Mesendoderm (in vitro differentiated cells): ENCODE results near the gene CRYBA2.

ENCODE experiments used
- DNase-seq: peaks from one replicate; pipeline ENCODE4 v3.0.0; 2013
- H2AK5ac ChIP-seq: 2 replicates; pipeline ENCODE4 v1.6.1; 2013; ENCODE audit warnings: low read length, inconsistent platforms
- H2BK120ac ChIP-seq: 2 replicates; pipeline ENCODE4 v1.6.1; 2013; ENCODE audit warnings: low read depth, mild to moderate bottlenecking, low read length, moderate library complexity, mixed read lengths
- H2BK15ac ChIP-seq: replicated peaks from 2 replicates; pipeline ENCODE4 v1.6.1; 2013; ENCODE audit warnings: low read depth, mild to moderate bottlenecking, moderate library complexity
- H2BK5ac ChIP-seq: 2 replicates; pipeline ENCODE4 v1.6.1; 2013; ENCODE audit warnings: low read length, inconsistent platforms
- H3K18ac ChIP-seq: 2 replicates; pipeline ENCODE4 v1.6.1; 2013; ENCODE audit warnings: mild to moderate bottlenecking, low read length, mixed read lengths
- H3K23ac ChIP-seq: one replicate; pipeline ENCODE4 v1.6.1; 2013; ENCODE audit warnings: low read length
- H3K27ac ChIP-seq: 2 replicates; pipeline ENCODE4 v1.5.1; 2013; ENCODE audit warnings: low read depth, mild to moderate bottlenecking, inconsistent platforms, low read length, moderate library complexity
- H3K27me3 ChIP-seq: 2 replicates; pipeline ENCODE4 v1.6.1; 2013; ENCODE audit warnings: low read length, control low read depth, mild to moderate bottlenecking, inconsistent platforms; ENCODE audit not compliant: insufficient read depth, poor library complexity
- H3K36me3 ChIP-seq: 2 replicates; pipeline ENCODE4 v1.6.1; 2013; ENCODE audit warnings: low read length, inconsistent platforms; ENCODE audit not compliant: control insufficient read depth, insufficient read depth
- H3K4ac ChIP-seq: one replicate; pipeline ENCODE4 v1.6.1; 2013; ENCODE audit warnings: low read depth, mild to moderate bottlenecking, low read length, moderate library complexity
- H3K4me1 ChIP-seq: 2 replicates; pipeline ENCODE4 v1.6.1; 2013; ENCODE audit warnings: low read depth, low read length, inconsistent platforms; ENCODE audit not compliant: control insufficient read depth
- H3K4me2 ChIP-seq: 2 replicates; pipeline ENCODE4 v1.6.1; 2013; ENCODE audit warnings: low read length
- H3K4me3 ChIP-seq: 2 replicates; pipeline ENCODE4 v1.5.1; 2013; ENCODE audit warnings: mild to moderate bottlenecking, low read length
- H3K56ac ChIP-seq: one replicate; pipeline ENCODE4 v1.6.1; 2013; ENCODE audit warnings: low read length
- H3K79me1 ChIP-seq: 2 replicates; pipeline ENCODE4 v1.6.1; 2013; ENCODE audit warnings: low read length, inconsistent platforms
- H3K79me2 ChIP-seq: 2 replicates; pipeline ENCODE4 v1.6.1; 2013; ENCODE audit warnings: mild to moderate bottlenecking, low read length; ENCODE audit not compliant: control insufficient read depth, insufficient read depth
- H3K9ac ChIP-seq: 2 replicates; pipeline ENCODE4 v1.6.1; 2013; ENCODE audit warnings: low read length, inconsistent platforms
- H4K5ac ChIP-seq: one replicate; pipeline ENCODE4 v1.6.1; 2013; ENCODE audit warnings: low read length
- H4K8ac ChIP-seq: one replicate; pipeline ENCODE4 v1.6.1; 2013; ENCODE audit warnings: low read depth, mild to moderate bottlenecking, control low read depth, low read length, moderate library complexity
- WGBS: extraction: QIAGEN DNeasy Blood & Tissue Kit; methylation state at CpG from one replicate; pipeline ENCODE4 v1.1.7; 2013; ENCODE audit warnings: low lambda C conversion rate, missing lambda C conversion rate; ENCODE audit not compliant: insufficient coverage; ENCODE audit errors: extremely low coverage; 5-methylcytosine and 5-hydroxymethylcytosine counted together

CRYBA2 gene

GRCh38 chr2:218975060-218975777 lies 18.0 kb downstream of the CRYBA2 start:
- WGBS: no CpG with 5 or more reads among the region's 4 CpGs
- Histone ChIP-seq H3K27ac (no peak overlapping the region), H3K36me3 (no peaks in the 10 kb centered on the region), H3K4me2 (no peak overlapping the region), H2AK5ac (no peak overlapping the region), H3K9ac (no peak overlapping the region), H3K23ac (no peak overlapping the region), H4K5ac (no peak overlapping the region), H2BK5ac (no peak overlapping the region), H3K79me1 (no peaks in the 10 kb centered on the region), H3K18ac (no peak overlapping the region), H3K4ac (no peak overlapping the region), H3K56ac (no peak overlapping the region), H2BK15ac (no peak overlapping the region), H3K4me1 (no peaks in the 10 kb centered on the region), H4K8ac (no peak overlapping the region), H3K79me2 (no peaks in the 10 kb centered on the region), H3K27me3 (peaks cover 5% of the 10 kb centered on the region), H3K4me3 (no peak overlapping the region), H2BK120ac (no peak overlapping the region)
- DNase-seq: no peak

DNA sequence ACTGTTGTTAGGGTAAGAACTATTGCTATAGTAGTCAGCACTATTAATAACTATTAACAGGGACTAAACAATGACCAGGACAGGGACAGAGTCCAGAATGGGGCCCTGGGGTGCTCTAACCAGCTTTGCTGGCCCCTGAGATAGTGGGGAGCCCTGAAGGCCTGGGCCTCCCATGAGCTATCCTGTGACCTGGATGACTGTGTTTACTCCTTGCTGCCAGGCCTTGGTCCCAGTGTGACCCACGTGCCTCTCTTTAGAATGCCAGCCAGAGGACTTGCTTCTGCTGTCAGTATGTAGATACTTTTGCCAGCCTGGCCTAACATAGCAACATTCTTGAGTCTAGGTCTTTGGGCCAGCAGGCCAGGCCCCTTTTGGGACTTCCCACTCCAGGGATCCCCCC lies 22.3 kb downstream of the CRYBA2 start:
- Histone ChIP-seq H3K9ac (no peak overlapping the region), H3K4me3 (no peak overlapping the region), H4K8ac (no peak overlapping the region), H3K18ac (no peak overlapping the region), H3K4me1 (no peaks in the 10 kb centered on the region), H3K79me2 (no peaks in the 10 kb centered on the region), H2AK5ac (no peak overlapping the region), H2BK15ac (no peak overlapping the region), H3K27ac (no peak overlapping the region), H4K5ac (no peak overlapping the region), H3K23ac (no peak overlapping the region), H3K79me1 (no peaks in the 10 kb centered on the region), H2BK5ac (no peak overlapping the region), H3K27me3 (peaks cover under 1% of the 10 kb centered on the region), H3K56ac (no peak overlapping the region), H2BK120ac (no peak overlapping the region), H3K4ac (no peak overlapping the region), H3K4me2 (no peak overlapping the region), H3K36me3 (no peaks in the 10 kb centered on the region)
- WGBS: no CpG with 5 or more reads among the region's 1 CpG
- no peak for DNase-seq

DNA sequence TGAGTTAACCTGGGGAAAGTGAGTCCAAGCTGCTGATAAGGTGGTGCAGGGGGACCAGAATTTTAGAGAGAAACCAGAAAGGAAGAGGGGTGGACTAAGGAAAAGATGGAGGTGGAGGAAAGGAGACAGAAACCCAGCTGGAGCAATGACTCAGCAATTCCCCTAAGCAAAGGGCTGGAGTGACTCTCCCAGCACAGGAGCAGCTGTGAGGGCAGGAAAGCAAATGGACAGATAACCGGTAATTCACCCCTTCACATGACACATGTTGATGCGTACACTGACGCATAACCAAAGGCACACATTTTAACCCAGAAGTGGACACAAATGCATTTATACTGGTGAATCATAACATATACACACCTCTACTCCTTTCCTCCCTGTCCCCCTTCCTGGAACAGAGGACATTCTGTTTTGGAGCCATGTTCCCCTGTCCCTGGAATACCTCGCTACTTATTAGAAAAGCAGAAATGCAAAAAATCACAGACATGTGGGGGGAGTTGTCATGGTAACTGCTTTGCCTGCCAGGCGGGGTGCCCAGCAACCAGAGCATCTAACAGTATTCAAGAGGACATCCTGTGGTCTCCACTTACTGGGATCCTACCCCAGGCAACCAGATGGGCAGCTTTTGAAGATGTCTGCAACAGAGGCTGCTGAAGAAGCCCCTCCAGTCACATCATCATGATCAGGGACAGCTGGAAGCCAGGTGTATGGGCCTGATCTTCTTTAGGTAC lies 29.0 kb downstream of the CRYBA2 start:
- Histone ChIP-seq H3K4me2 (no peak overlapping the region), H2AK5ac (no peak overlapping the region), H3K36me3 (no peaks in the 10 kb centered on the region), H2BK5ac (no peak overlapping the region), H3K18ac (no peak overlapping the region), H3K27ac (no peak overlapping the region), H3K4ac (no peak overlapping the region), H3K9ac (no peak overlapping the region), H4K5ac (no peak overlapping the region), H3K27me3 (peaks cover 19% of the 10 kb centered on the region), H3K4me1 (peaks cover 10% of the 10 kb centered on the region), H3K56ac (peak overlapping the region; percentile 20), H2BK15ac (no peak overlapping the region), H4K8ac (no peak overlapping the region), H3K79me1 (no peaks in the 10 kb centered on the region), H2BK120ac (no peak overlapping the region), H3K4me3 (no peak overlapping the region), H3K79me2 (no peaks in the 10 kb centered on the region), H3K23ac (no peak overlapping the region)
- peak; percentile 67 for DNase-seq
- no CpG with 5 or more reads among the region's 5 CpGs for WGBS

GRCh38 chr2:218963601-218964000 lies 29.6 kb downstream of the CRYBA2 start:
- DNase-seq: no peak

GRCh38 chr2:218962859-218963492 lies 30.2 kb downstream of the CRYBA2 start:
- Histone ChIP-seq H2BK5ac (no peak overlapping the region), H3K36me3 (no peaks in the 10 kb centered on the region), H3K27ac (no peak overlapping the region), H2AK5ac (no peak overlapping the region), H3K4ac (no peak overlapping the region), H2BK120ac (no peak overlapping the region), H4K5ac (no peak overlapping the region), H3K56ac (no peak overlapping the region), H3K27me3 (peaks cover 19% of the 10 kb centered on the region), H3K4me1 (peaks cover 10% of the 10 kb centered on the region), H3K79me2 (no peaks in the 10 kb centered on the region), H4K8ac (no peak overlapping the region), H3K18ac (no peak overlapping the region), H3K23ac (no peak overlapping the region), H3K4me3 (peak overlapping the region; percentile 11), H2BK15ac (no peak overlapping the region), H3K4me2 (peak overlapping the region; percentile 74), H3K9ac (no peak overlapping the region), H3K79me1 (no peaks in the 10 kb centered on the region)
- no CpG with 5 or more reads among the region's 42 CpGs for WGBS
- DNase-seq: peak; percentile 98

More at GRCh38 chr2:218963601-218964000, 29.6 kb downstream of the CRYBA2 start:
- no peak overlapping the region for H3K4me3 ChIP-seq
- no peak overlapping the region for H3K18ac ChIP-seq
- H3K27ac ChIP-seq: no peak overlapping the region
- H3K4me1 ChIP-seq: peaks cover 10% of the 10 kb centered on the region
- no peak overlapping the region for H3K23ac ChIP-seq
- H2BK5ac ChIP-seq: no peak overlapping the region
- no peak overlapping the region for H2BK120ac ChIP-seq
- peaks cover 19% of the 10 kb centered on the region for H3K27me3 ChIP-seq
- H4K5ac ChIP-seq: no peak overlapping the region
- no peak overlapping the region for H3K4ac ChIP-seq
- H2BK15ac ChIP-seq: no peak overlapping the region
- H3K9ac ChIP-seq: no peak overlapping the region
- H3K79me1 ChIP-seq: no peaks in the 10 kb centered on the region
- H4K8ac ChIP-seq: no peak overlapping the region
- no peak overlapping the region for H2AK5ac ChIP-seq
- peak overlapping the region; percentile 13 for H3K4me2 ChIP-seq
- H3K56ac ChIP-seq: peak overlapping the region; percentile 47
- H3K36me3 ChIP-seq: no peaks in the 10 kb centered on the region
- H3K79me2 ChIP-seq: no peaks in the 10 kb centered on the region
- WGBS: no CpG with 5 or more reads among the region's 5 CpGs
